Stimulated activated CD8-positive, alpha-beta memory T cell treated with anti-CD3 and anti-CD28 coated beads, Interleukin-12 subunit alpha, Interleukin-12 subunit beta, amount 100 ng/mL, for 24 hours (primary cell): ENCODE measurements around the gene ULK2.
"Not testable (repeated sequence)": the region's sequence is repeated elsewhere in the genome, so short reads cannot be mapped to it uniquely, and the experiment has no call there.

Source experiments
- DNase-seq: peaks from one replicate; pipeline ENCODE4 v3.0.0-alpha.2; 2020; ENCODE audit errors: extremely low read depth

Gene ULK2

DNA sequence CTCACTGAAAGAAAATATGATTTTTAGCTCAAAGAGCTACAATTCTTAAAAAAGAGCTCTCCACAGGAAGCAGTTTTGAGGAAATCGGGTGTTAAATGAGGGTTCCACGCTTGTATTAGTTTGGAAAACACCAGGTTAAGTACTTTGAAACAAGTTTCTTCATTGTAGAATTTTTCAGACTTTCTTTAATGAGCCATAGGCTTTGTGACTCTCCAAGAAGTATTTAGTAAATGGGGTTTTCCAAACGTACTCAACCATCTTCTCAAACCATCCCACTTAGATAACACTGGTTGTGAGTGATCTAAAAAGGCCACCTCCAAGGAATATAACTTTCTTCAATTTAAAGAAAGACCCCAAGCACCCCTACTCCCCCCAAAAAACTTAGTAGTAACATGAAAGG, 2.7 kb downstream of the ULK2 start:
- DNase-seq, result no peak

DNA sequence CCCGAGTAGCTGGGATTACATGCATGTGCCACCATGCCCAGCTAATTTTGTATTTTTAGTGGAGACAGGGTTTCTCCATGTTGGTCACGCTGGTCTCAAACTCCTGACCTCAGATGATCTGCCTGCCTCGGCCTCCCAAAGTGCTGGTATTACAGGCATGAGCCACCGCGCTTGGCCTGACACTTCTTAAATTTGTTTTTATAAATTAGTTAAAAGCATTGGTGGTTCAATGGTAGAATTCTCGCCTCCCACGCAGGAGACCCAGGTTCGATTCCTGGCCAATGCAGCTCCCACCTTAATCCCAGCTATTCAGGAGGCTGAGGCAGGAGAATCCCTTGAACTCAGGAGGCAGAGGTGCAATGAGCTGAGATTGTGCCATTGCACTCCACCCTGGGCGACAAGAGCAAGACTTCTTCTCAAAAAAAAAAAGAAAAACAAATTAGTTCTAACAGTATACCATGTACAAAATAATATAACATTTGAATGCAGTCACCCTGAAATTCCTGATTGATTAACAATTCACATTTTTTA, 7.0 kb downstream of the ULK2 start:
- DNase-seq, result not testable (repeated sequence)

DNA sequence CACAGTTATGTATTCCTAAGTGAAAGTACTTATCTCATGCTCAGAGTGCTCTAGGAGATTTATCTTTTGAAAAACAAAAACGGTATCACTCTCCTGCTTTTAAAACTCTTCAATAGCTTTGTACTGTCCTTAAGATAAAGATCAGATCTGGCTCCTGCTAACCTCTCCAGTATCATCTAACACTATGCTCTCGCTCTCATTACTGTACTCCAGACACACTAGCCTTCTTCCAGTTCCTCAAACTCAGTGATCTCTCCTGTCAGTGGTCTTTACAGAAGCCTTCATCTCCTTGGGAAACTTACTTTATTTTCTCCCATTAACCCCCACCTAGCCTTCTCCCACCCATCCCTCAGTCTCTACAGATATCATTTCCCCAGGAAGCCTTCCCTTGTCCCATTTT, 10.1 kb downstream of the ULK2 start:
- DNase-seq, result no peak

DNA sequence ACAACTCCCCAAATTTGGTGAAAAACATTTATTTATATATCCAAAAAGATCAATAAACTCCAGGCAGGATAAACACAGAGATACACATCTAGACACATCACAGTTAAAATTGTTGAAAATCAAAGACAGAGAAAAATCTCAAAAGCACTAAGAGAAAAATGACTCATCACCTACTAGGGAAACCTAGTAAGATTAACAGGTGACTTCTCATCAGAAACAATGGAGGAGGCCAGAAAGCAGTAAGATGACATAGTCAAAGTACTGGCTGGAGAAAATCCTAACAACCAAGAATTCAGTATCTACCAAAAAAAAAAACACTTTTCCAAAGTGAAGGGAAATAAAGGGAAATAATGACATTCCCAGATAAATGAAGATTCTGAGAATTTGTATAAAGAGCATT, 33.8 kb downstream of the ULK2 start:
- DNase-seq, result no peak

DNA sequence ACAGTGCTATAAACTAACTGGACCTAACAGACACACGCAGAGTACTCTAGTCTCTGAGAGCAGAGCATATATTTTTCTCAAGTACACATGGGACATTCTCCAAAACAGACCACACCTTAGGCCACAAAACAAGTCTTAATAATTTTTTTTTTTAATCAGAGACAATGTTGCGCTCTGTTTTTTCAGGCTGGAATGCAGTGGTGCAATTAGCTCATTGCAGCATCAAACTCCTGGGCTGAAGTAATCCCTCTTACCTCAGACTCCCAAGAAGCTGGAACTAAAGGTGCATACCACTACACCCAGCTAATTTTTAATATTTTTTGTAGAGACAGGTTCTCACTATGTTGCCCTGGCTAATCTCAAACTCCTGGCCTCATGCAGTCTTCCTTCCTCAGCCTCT, 37.7 kb downstream of the ULK2 start:
- no peak for DNase-seq

DNA sequence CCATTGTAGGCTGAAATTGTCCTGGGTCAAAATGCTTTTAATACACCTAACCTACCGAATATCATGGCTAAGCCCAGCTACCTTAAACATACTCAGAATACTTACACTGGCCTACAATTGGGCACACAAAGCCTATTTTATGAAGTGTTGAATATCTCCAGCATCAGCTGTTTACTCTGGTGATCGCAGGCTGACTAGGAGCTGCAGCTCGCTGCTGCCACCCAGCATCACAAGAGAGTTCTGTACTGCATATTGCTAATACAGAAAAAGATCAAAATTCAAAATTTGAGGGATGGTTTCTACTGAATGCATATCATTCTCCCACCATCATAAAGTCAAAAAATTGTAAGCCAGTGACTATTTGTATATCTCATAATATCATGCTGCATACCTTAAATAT, 55.3 kb downstream of the ULK2 start:
- no peak for DNase-seq

DNA sequence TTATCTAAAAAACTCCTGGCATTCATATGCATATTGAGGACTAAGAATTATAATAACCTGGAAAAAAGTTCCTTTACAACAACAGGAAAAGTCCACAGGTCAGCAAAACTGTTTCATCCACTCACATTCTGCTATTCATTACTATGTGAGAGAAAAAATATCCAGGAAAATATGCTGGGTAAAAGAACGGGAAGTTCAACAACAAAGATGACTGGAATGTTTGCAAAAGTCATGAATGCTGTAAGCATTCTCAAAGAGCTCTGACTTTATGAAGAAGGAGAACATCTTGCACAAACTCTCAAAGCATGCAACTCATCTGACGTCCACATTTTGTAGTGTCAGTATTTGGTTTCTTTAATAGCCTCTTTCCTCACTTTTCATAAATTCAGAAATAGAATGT, 62.7 kb downstream of the ULK2 start:
- DNase-seq, result no peak

DNA sequence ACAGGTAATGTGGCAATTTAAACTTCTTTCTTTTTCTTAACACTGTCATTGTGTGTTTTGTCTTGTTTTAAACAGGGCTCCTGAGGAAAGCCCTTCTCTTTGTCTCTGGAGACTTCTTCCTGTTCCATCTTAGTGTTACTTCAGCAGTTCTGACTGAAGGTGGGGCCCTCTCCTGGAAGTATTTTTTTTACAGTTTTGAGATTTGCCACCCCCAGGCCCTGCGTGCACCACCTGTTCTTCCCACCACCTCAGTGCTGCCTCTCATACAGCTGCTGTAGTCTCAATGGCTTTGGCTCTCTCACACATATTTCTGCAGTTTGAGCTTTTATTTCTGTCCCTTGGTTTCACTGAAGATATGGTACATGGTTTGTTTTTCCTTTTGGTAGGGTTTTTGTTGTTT, 67.2 kb downstream of the ULK2 start:
- no peak for DNase-seq

DNA sequence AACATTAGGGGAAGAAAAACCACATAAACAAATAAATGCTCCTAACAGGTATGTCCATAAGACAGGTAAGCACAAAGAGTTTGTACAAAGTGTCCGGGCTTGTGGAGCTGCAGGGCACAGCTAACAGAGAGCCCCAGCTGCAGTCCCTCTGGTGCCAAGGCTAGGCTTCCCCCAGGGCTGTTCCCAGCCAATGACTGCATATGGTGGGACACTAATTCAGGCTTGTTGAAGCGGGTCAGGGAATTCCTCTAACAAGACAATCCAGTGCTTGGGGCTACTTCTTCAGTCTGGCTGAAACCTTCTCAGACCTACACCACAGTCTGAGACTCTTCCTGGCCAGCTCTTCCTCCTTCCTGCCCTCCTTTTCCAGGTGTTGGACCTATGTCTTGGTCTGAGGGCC, 67.9 kb downstream of the ULK2 start:
- no peak for DNase-seq

DNA sequence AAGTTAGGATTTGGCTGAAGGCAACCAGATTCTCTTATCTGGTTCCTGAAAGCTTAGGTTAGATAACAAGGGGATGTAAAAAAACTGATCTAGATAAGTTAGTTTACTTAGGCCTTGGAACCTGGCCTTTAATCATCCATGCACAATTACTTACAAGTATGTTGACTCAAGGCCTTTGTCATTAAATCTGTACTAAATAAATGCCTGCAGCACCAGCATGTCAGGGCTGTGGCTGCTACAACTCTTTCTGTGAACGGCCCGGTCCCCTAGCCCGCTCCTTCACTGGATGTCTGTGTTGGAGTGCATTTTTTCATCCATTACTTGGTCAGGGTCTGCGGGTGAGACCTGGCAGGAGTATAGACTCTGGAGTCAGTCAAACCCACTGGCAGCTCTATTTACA, 71.3 kb downstream of the ULK2 start:
- DNase-seq, result no peak

DNA sequence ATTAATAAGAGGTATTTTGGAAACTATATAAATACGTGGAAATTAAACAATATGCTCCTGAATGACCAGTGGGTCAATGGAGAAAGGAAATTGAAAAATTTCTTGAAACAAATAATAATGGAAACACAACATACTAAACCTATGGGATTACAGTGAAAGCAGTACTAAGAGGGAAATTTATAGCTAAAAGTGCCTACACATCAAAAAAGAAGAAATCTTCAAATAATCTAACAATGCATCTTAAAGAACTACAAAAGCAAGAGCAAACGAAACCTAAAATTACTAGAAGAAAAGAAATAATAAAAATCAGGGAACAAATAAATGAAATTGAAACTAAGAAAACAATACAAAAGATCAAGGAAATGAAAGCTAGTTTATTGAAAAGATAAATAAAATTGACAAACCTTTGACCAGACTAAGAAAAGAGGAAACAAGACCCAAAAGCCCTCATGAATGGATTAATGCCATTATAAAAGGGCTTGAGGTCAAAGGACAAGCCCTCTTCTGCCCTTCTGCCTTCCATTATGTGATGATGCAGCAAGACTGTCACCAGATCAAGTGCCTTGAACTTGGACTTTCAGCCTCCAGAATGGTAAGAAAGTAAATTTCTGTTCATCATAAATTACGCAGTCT, 75.7 kb downstream of the ULK2 start:
- no peak for DNase-seq

DNA sequence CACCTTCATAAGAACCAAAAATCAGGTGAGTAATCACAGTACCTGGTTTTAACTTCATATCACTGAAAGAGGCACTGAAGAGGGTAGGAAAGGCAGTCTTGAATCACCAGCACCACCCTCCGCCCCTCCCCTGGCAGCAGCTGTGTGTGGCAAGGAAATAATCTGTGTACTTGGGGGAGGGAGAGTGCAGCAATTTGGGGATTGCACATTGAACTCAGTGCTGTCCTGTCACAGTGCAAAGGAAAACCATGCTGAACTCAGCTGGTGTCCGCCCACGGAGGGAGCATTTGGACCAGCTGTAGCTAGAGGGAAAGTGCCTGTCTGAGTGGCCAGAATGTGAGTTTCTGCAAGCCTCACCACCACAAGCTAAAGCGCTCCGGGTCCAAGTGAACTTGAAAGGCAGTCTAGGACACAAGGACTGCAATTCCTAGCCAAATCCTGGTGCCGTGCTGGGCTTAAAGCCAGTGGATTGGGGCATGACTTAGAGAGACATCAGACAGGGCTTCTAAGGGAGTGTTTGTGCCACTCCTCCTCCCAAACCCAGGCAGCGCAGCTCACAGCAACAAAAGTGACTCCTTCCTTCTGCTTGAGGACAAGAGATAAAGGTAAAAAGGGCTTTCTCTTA, 79.9 kb downstream of the ULK2 start:
- no peak for DNase-seq

DNA sequence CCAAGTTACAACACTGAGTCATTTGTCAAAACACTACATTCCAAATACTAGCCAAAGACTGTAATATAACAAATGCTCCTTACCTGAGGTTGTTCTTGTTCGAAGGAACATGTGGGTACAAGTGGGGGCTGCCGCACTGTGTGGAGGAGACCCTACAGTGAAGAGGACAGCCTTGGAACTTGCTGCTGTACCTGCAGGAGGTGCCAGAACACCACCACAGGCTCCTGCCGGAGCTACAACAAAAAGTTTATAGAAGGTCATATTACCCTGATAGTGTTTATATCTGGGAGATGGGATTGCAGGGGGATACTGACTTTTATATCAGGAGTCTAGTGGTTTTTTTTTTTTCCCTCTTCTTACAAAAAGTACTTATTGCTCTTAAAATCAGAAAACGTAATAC, 81.9 kb downstream of the ULK2 start:
- DNase-seq, result no peak

DNA sequence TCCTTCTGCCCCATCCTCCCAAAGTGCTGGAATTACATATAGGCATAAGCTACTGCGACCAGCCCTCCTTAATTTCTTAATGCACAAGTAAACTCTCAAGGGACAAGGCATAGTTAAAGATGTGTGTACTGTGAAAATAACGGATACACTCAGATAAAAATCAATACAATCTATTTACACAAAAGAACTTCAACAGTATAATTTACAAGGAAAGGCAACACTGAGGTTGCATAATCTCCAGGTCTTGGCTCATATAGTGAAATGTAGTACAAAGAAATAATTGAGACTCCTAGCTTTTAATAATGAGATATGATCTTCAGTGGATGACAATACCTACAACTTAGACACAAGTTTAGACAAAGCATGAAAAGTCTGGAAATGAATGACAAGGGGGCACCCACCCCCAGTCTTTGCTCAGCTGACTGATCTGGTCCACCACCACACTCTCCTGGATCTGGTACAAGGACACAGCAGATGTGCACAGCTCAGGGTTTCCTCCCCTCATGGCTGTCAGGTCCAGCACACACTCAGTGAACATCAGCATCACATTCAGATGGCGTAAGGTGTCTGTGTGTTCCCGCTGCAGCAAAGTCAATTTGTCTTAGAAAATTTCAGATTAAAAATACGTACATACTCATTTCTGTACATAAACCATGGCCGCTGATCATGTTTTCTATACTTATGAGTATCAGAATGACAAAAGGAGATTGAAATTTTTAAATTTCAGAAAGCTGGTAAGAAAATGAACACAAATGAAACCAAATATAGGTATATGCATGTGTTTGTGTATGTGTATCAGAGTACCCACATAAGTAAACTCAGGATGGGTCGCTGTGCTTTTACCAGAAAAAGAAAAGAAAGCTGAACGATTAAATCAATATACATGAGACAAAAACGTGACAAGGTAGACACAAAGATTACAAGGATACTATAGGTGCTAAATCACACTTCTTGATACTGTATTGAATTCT, 86.0 kb downstream of the ULK2 start:
- DNase-seq, result no peak

DNA sequence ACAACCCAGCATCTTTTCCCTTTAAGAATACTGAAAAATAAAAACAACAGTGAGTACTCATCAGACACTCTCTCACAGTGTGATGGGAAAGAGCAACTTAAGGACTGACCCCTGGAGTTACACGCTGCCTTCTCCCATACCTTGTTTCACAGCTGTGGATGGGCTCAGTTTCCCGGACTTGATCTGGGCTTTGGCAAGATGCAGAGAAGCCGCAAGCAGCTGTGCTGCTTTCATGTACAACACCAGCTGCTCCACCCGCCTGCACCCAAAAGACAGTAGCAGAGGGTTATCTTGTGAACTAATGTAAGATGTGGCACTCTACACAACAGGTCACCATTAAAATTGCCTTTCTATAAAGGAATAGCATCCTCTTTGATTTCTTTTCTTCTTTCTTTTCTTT, 86.9 kb downstream of the ULK2 start:
- DNase-seq, result no peak

DNA sequence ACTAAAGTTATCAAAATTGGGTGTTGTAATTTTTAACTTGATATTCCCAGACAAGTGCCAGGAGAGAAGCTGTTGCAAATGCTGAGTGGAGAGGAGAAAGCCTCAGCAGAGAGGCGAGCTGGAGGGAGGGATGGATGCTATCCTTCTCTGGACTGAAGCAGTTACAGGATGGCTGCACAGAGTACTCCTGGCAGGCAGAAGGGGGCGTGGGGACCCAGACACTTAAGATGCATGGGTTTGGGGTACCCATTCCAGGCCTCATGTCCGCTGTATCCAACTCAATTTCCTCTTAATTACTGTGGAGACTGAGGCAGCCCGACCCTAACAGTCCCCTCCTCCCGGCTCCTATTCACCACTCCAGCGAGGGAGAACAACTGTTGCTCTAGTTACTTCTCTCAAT, 94.2 kb downstream of the ULK2 start:
- no peak for DNase-seq

DNA sequence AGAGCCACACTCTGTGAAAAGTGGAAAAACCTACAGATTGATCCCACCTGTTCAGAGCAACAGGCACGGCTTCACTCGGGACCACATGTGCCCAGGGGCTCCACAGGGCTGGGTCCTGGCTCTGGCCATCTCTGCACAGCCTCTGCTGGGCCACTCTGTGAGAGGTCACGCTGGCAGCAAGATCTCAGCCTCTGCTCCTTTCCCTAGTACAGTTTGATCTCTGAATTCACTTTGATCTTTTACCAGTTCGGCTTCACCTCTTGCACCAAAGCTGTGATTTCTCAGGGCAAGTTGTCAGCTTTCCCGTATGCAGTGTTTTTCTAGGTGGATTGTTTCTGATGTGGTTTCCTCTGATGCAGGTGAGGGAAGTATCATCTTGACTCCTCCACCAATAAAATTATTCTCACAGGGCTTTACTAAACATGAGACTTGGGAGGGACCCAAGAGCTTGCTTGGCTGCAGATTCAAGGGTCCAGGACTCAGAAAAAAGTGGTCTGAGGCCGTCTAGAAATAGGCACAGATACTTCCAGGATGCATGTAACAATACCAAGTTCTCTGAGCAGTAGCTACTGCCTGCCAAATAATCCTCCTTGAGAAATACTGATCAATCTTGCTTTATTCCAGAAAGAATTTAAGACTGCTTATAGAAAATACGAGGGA, 95.6 kb downstream of the ULK2 start:
- no peak for DNase-seq

DNA sequence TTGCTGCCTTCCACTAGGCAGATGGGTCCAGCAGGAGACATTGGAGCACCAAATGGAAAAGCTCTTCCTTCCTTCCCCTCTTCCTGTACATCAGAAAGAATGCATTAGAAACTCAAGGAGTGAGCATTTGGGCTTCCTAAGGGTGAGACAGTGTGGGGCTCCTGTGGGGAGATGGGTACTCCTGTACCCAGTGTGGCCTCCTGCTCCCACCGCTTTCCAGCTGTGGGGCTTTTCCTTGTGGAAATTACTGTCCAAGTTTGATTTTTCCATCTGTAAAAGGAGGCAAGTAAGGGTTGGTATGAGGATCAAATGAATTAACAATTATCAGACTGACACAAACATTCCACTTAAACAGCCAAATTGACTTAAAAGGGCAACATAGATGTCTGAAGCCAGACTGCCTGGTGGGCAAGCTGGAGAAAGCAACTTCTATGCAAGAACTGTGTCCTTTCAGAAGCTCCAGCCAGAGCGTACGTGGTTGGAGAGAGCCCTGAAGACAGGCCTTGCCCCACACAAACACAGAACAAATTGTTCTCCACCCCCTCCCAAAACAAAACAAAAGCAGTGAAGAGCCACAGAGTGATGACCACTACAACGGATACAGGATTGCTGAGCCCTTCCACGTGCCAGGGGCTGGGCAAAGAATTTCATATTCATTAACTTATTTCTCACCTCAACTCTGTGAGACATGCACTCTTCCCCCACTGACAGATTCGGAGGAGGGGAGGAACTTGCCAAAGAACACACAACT, 96.6 kb downstream of the ULK2 start:
- no peak for DNase-seq

DNA sequence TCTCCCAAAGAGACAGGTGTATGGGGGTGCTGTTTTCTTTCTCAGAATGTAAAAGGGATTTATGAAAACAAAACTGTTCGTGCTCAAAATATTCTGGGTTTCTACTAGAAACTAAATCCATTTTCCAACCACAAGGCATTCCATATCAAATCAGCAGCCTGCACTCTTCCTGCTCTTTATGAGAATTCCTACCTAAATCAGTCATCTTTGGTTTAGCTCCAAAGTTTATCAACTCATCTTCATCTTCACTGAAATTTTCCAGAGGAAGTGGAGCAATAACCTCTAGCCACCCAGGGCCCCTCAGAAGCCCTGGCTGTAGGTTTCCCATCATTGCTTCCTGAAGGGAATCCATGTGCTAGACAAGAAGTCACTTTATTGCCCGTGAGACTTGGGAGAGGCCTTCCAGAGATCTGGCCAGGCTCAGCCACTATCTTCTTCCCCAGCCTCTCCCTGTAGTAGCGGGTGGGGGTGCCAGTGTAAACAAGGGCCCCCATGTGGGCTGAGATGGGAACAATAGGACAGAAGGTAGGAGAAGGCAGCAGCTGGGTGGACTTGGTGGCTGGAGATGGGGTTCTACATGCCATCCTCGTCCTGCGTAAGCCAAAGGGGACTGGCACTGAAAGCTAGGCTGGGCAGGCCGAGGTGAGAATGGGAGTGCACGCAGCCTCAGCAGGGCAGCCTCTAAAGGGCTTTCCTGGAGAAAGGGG, 97.6 kb downstream of the ULK2 start:
- no peak for DNase-seq

DNA sequence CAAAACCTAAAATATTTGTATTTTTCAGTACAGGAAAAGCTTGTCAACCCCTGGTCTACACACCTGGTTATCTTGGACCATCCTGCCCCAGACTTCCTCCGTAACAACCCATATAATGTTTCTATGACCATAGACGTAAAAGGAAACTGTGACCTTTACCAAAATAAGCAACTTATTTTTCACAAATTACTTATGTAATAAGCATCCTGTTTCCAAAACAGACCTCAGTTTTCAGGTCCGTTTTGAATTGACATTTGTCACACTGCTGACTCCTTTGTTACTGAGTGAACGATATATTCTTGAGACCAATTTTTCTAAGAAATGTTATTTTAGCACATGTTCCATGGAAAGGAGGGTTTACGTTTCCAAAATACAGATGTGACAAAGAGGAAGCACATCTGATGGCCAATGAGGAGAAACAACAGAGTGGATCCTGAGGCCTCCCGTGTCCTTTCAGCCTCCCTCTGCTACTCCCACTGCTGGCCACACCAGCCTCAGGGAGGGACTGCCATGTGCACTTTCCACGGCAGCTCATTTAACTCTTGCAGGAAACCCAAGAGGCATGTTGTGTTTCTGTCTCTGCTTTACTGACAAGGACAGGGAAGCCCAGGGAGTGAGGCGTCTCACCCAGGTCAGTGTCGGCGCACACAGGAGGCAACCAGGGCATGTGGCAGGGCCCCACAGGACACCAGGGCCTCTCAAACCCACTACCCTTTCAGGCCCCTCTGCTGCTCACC, 99.5 kb downstream of the ULK2 start:
- no peak for DNase-seq
